WTC11 (cell line): ENCODE results near the gene GOLGA6L9. TPM values are rescaled to one million over a fixed set of nuclear protein-coding genes. Genes with fewer than 3 reads are reported as not detected.
"Not testable (repeated sequence)": the region's sequence is repeated elsewhere in the genome, so short reads cannot be mapped to it uniquely, and the experiment has no call there.

ENCODE experiments used
- ATAC-seq: fragments of 200-7000 bp; cut with Tn5 transposase; 2 replicates; pipeline ENCODE4 v1.10.0; 2021; ENCODE audit warnings: mild to moderate bottlenecking, moderate library complexity
- CTCF ChIA-PET: fragments of 300-600 bp; sonication (Branson Sonifier 250); formaldehyde crosslinking; loops from one replicate; lab custom pipeline; 2021; ENCODE audit warnings: antibody characterized with exemption; lab: Charles Lee
- POLR2A ChIA-PET: fragments of 350-600 bp; sonication (Branson Sonifier 250); formaldehyde crosslinking; loops from one replicate; lab custom pipeline; 2021; ENCODE audit warnings: antibody characterized with exemption; lab: Charles Lee
- DNase-seq: peaks from one replicate; pipeline ENCODE4 v3.0.0; 2021; ENCODE audit warnings: low spot score
- H3K27ac Mint-ChIP-seq: 2 replicates; pipeline ENCODE4 v1.8.0; 2021; ENCODE audit warnings: mixed read lengths
- H3K27me3 Mint-ChIP-seq: 2 replicates; pipeline ENCODE4 v1.8.0; 2021; ENCODE audit warnings: low read depth, mild to moderate bottlenecking, moderate library complexity, mixed read lengths
- H3K36me3 Mint-ChIP-seq: 2 replicates; pipeline ENCODE4 v1.8.0; 2021; ENCODE audit warnings: mixed read lengths
- H3K4me1 Mint-ChIP-seq: 2 replicates; pipeline ENCODE4 v1.8.0; 2022; ENCODE audit warnings: mixed read lengths
- H3K4me3 Mint-ChIP-seq: 2 replicates; pipeline ENCODE4 v1.8.0; 2021; ENCODE audit warnings: mild to moderate bottlenecking, moderate library complexity, mixed read lengths
- H3K9me3 Mint-ChIP-seq: 2 replicates; pipeline ENCODE4 v1.8.0; 2021; ENCODE audit warnings: mixed read lengths
- total RNA-seq: library from RNA; stranded (reverse); gene quantifications from 3 replicates; pipeline ENCODE4 v1.2.3, GENCODE V29; 2021

The GOLGA6L9 gene
- total RNA-seq, 1 experiment from 2014 or later, result 7.3 TPM

DNA sequence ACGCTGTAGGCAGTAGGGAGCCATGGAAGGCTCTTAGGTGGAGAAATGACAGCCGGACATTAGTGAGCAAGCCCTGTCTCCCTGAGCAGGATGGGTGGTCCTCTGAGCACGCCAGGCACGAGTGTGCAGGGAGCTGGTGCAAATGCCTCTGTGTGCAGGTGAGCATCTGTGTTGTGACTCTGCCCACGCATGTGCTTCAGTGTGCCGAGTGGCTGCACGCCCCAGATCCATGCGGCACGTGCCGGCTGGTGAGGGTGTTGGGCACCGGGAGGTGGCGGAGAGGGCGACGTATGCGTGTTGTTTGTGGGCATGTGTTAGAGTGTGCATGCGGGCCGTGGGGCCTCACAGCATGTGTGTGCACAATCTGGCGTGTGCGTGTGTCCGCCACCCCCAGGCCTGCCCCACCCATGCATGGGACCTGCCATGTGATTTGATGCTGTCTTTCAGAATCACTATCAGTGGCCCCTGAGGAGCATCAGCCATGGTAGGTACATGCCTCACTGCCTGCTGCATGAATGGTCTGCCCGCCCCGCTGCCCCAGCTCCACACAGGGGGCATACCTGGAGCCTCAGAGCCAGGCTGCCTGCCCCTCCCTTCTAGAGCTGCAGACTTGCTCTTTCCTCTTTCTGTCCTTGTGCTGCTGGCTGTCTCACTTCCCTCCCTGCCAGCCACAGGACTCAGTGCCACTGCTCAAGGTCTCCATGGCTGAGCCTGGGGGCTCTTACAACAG is 45.1 kb downstream of the GOLGA6L9 start:
- ATAC-seq, H3K27me3 Mint-ChIP-seq, H3K4me3 Mint-ChIP-seq, DNase-seq, POLR2A ChIA-PET, CTCF ChIA-PET, H3K9me3 Mint-ChIP-seq, H3K4me1 Mint-ChIP-seq, H3K27ac Mint-ChIP-seq, H3K36me3 Mint-ChIP-seq: not testable (repeated sequence)

DNA sequence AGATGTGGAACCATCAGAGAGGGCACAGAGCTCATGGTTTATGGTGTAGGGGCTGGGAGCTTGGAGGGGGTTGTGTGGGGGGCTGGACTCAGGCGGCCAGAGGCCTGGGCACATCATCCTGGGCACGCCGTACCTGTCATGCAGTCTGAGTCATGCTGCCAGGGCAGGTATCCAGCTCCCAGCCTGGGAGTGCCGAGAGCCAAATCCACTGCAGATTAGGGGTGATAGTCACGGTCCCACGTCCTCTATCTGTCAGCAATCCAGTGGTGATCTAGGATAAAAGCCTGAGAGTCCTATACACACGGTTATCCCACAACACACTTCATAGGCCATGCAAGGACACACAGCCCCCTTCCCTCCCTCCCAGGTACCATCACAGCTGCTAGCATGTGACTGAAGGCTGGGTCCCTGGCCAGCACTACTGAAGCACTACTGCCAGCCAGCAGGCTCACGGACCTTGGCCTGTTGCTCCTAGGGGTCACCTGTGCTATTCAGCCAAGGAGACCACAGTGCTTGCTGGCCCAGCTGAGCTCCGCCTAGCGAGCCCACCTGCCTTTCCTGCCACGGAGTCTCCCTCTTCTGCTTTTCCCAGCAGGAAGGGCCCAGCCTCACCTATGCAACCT is 45.8 kb downstream of the GOLGA6L9 start:
- H3K36me3 Mint-ChIP-seq, result not testable (repeated sequence)

GRCh38 chr15:82476697-82477342 is 47.2 kb downstream of the GOLGA6L9 start:
- H3K9me3 Mint-ChIP-seq, H3K36me3 Mint-ChIP-seq, ATAC-seq, POLR2A ChIA-PET, H3K4me1 Mint-ChIP-seq, H3K27me3 Mint-ChIP-seq, CTCF ChIA-PET, H3K4me3 Mint-ChIP-seq, H3K27ac Mint-ChIP-seq: not testable (repeated sequence)
- DNase-seq, result peak; percentile 57

More for the DNA sequence above, 45.8 kb downstream of the GOLGA6L9 start:
- H3K27me3 Mint-ChIP-seq, H3K27ac Mint-ChIP-seq, H3K9me3 Mint-ChIP-seq, ATAC-seq, POLR2A ChIA-PET, DNase-seq, H3K4me1 Mint-ChIP-seq, CTCF ChIA-PET, H3K4me3 Mint-ChIP-seq: not testable (repeated sequence)

DNA sequence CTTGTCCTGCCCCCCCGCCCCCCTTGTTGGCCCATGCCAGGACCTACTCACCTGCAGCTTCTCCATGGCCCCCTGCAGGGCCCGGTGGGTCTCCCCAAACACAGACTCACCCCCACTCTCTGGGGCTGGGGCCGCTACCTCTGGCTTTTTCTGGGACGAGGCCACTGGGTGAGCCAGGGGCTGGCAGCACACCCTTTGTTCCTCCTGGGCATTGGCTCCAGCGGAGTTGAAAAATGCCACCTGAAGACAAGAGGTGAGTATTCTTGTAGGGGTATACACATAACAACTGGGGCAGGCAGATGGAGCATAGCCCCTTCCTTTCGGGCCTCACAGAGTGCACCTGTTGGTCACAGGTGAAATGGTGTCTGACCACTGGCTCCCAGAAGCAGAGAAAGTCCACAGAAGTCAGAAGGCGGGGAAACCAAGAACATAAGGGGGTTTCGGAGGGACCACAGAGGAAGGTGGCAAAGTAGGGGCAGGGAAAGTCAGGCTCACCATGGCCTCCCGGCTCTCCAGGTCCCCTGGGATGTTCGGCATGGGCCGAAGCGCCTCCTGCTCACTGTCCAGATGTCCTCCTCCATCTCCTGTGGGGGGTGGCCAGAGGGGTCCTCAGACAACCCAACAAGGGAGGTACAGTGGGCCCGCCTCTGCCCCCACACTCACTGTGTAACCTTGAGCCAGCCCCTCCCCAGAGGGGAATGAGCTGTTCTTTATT is 47.9 kb downstream of the GOLGA6L9 start:
- ATAC-seq, CTCF ChIA-PET, H3K9me3 Mint-ChIP-seq, H3K27me3 Mint-ChIP-seq, DNase-seq, H3K4me1 Mint-ChIP-seq, H3K36me3 Mint-ChIP-seq, H3K27ac Mint-ChIP-seq, POLR2A ChIA-PET, H3K4me3 Mint-ChIP-seq: not testable (repeated sequence)

Other genes with a start within 250 kb of the GOLGA6L9 start
- gene EFL1, start 167.1 kb upstream of the GOLGA6L9 start, total RNA-seq, result 25.4 to 27.5 TPM (median 25.4 TPM) in 3 replicates
- gene SAXO2, start 167.0 kb upstream of the GOLGA6L9 start, total RNA-seq, result 1.9 to 3.8 TPM (median 2.7 TPM) in 3 replicates
- gene GOLGA6L10, start 80.3 kb upstream of the GOLGA6L9 start, total RNA-seq, result 5.1 to 7.7 TPM (median 5.8 TPM) in 3 replicates
- 2,241 to 2,715 TPM (median 2,561 TPM) in 3 replicates for gene RPS17, start 110.6 kb downstream of the GOLGA6L9 start, total RNA-seq
- 2.5 to 3.9 TPM (median 3.2 TPM) in 3 replicates for gene CPEB1, start 217.5 kb downstream of the GOLGA6L9 start, total RNA-seq